Measurements from ENCODE around the gene TNFRSF1A.

DNA sequence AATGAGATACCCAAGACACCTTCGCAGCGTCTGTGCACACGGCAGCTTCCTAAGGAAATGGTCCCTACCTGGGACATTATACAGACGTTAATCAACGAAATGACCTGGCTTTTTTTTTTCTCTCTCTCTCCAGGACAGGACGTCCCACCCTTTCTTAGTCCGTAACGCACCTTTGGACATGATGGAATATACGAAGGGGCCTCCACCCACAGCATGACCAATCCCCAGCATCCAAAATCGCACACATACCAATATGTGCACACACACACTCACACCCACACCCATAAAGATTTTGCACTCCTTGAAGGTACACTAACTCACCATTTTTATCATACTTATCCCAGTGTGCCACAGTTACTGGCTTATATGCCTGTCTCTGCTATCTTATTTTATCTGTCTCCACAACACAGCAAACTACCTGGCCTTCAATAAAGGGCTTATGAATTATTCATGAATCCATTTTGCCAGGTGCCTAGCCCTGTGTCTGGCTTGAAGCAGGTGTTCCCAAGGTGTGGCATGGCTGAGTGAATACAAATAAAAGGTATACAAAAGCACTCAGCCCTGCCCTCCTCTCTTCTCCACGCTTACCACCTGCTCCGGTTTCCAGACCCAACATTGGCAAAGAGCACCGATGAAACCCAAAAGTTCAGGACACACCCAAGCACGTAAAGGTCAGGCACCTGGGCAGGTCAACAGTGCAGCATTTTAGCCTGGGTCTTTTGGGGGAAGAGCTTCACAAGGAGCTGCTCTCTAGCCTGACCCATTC, 31.3 kb upstream of the TNFRSF1A start:
- TF ChIP-seq YY1 (IDR thresholded peaks at IDR 0.05) (no peak), RAD21 (IDR thresholded peaks at IDR 0.05) (no peak), RXRA (IDR thresholded peaks at IDR 0.05) (no peak), NR2F2 (IDR thresholded peaks at IDR 0.05) (no peak), JUND (IDR thresholded peaks at IDR 0.05) (no peak), TAF1 (conservative IDR thresholded peaks at IDR 0.05) (no peak), HNF4G (IDR thresholded peaks at IDR 0.05) (no peak), FOXA1 (IDR thresholded peaks at IDR 0.05) (no peak)
- TF ChIP-seq, protein P1, sequence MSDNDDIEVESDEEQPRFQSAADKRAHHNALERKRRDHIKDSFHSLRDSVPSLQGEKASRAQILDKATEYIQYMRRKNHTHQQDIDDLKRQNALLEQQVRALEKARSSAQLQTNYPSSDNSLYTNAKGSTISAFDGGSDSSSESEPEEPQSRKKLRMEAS (IDR thresholded peaks at IDR 0.05), result no peak
- TF ChIP-seq, protein P2, sequence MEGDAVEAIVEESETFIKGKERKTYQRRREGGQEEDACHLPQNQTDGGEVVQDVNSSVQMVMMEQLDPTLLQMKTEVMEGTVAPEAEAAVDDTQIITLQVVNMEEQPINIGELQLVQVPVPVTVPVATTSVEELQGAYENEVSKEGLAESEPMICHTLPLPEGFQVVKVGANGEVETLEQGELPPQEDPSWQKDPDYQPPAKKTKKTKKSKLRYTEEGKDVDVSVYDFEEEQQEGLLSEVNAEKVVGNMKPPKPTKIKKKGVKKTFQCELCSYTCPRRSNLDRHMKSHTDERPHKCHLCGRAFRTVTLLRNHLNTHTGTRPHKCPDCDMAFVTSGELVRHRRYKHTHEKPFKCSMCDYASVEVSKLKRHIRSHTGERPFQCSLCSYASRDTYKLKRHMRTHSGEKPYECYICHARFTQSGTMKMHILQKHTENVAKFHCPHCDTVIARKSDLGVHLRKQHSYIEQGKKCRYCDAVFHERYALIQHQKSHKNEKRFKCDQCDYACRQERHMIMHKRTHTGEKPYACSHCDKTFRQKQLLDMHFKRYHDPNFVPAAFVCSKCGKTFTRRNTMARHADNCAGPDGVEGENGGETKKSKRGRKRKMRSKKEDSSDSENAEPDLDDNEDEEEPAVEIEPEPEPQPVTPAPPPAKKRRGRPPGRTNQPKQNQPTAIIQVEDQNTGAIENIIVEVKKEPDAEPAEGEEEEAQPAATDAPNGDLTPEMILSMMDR (IDR thresholded peaks at IDR 0.05; ENCODE audit: low read depth, low read length, missing input control), result no peak
- TF ChIP-seq, protein P3, sequence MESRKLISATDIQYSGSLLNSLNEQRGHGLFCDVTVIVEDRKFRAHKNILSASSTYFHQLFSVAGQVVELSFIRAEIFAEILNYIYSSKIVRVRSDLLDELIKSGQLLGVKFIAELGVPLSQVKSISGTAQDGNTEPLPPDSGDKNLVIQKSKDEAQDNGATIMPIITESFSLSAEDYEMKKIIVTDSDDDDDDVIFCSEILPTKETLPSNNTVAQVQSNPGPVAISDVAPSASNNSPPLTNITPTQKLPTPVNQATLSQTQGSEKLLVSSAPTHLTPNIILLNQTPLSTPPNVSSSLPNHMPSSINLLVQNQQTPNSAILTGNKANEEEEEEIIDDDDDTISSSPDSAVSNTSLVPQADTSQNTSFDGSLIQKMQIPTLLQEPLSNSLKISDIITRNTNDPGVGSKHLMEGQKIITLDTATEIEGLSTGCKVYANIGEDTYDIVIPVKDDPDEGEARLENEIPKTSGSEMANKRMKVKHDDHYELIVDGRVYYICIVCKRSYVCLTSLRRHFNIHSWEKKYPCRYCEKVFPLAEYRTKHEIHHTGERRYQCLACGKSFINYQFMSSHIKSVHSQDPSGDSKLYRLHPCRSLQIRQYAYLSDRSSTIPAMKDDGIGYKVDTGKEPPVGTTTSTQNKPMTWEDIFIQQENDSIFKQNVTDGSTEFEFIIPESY (IDR thresholded peaks at IDR 0.05), result no peak
- TF ChIP-seq, protein P4, sequence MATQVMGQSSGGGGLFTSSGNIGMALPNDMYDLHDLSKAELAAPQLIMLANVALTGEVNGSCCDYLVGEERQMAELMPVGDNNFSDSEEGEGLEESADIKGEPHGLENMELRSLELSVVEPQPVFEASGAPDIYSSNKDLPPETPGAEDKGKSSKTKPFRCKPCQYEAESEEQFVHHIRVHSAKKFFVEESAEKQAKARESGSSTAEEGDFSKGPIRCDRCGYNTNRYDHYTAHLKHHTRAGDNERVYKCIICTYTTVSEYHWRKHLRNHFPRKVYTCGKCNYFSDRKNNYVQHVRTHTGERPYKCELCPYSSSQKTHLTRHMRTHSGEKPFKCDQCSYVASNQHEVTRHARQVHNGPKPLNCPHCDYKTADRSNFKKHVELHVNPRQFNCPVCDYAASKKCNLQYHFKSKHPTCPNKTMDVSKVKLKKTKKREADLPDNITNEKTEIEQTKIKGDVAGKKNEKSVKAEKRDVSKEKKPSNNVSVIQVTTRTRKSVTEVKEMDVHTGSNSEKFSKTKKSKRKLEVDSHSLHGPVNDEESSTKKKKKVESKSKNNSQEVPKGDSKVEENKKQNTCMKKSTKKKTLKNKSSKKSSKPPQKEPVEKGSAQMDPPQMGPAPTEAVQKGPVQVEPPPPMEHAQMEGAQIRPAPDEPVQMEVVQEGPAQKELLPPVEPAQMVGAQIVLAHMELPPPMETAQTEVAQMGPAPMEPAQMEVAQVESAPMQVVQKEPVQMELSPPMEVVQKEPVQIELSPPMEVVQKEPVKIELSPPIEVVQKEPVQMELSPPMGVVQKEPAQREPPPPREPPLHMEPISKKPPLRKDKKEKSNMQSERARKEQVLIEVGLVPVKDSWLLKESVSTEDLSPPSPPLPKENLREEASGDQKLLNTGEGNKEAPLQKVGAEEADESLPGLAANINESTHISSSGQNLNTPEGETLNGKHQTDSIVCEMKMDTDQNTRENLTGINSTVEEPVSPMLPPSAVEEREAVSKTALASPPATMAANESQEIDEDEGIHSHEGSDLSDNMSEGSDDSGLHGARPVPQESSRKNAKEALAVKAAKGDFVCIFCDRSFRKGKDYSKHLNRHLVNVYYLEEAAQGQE (IDR thresholded peaks at IDR 0.05), result no peak

Measured in liver (tissue), 3 donors.